K562 (cell line): Measurements from ENCODE around the gene KDM2B. TPM values are rescaled to one million over a fixed set of nuclear protein-coding genes. Genes with fewer than 3 reads are reported as not detected.

Experiments
- ATAC-seq: fragments of 200-7000 bp; cut with Tn5 transposase; 3 replicates; pipeline ENCODE4 v1.9.1; 2020; ENCODE audit warnings: moderate library complexity
- BruUV-seq: library from RNA; stranded (reverse); fragments of 400-500 nt; replicated peaks from 2 replicates; lab custom pipeline; 2021; lab: Mats Ljungman, UMichigan
- CTCF ChIA-PET: fragments of 300-600 bp; formaldehyde crosslinking; extraction: SDS; loops from one replicate; lab custom pipeline; 2021; ENCODE audit warnings: low intra/inter-chr PET ratio; lab: Yijun Ruan, JAX
- POLR2A ChIA-PET: fragments of 300-600, 350-650 bp; sonication (Branson Sonifier 250); formaldehyde crosslinking; extraction: SDS; loops from one replicate; lab custom pipeline; 2021; ENCODE audit warnings: antibody characterized with exemption, inconsistent platforms; lab: Yijun Ruan, JAX
- DNase-seq, 4 experiments: peaks; one replicate each; pipeline versions ENCODE4 v3.0.0 to v3.0.0-alpha.2; 2011 to 2018; ENCODE audit warnings: low spot score in 3 of 4, mixed read lengths in 3 of 4; ENCODE audit errors: extremely low read depth in 1 of 4
- FAIRE-seq: peaks from 2 replicates; lab custom pipeline; 2011; peaks lifted over from hg19 to GRCh38; lab: Jason Lieb, UNC
- H2AFZ ChIP-seq: 2 replicates; pipeline ENCODE4 v1.6.0; 2011; ENCODE audit warnings: low read depth, low read length, control low read depth, inconsistent platforms
- H3K27ac ChIP-seq: fragments of 200-600 bp; 3 replicates; pipeline ENCODE4 v1.8.0; 2011; ENCODE audit warnings: low read depth, mild to moderate bottlenecking, control low read depth, inconsistent platforms, low read length, moderate library complexity, mixed read lengths; ENCODE audit errors: extremely low read depth
- H3K27me3 ChIP-seq, 2 experiments: fragments of 300-600 bp in 1 of 2; 2 replicates in 1 of 2; 3 replicates in 1 of 2; pipeline versions ENCODE4 v1.6.0 to v1.8.0; 2011; ENCODE audit warnings: inconsistent platforms in 2 of 2, low read length in 2 of 2, mild to moderate bottlenecking in 1 of 2, mixed read lengths in 1 of 2, moderate library complexity in 1 of 2; ENCODE audit not compliant: control insufficient read depth in 2 of 2, insufficient read depth in 2 of 2
- H3K36me3 ChIP-seq: fragments of 300-600 bp; 3 replicates; pipeline ENCODE4 v1.8.0; 2011; ENCODE audit warnings: mild to moderate bottlenecking, low read length, inconsistent platforms; ENCODE audit not compliant: control insufficient read depth, insufficient read depth
- H3K4me1 ChIP-seq, 2 experiments: fragments of 200-600 bp in 1 of 2; replicated peaks in 1 of 2; 2 replicates in 1 of 2; 3 replicates in 1 of 2; pipeline versions ENCODE4 v1.5.1 to v1.8.0; 2011; ENCODE audit warnings: inconsistent platforms in 2 of 2, low read length in 2 of 2, mild to moderate bottlenecking in 1 of 2, mixed read lengths in 1 of 2, moderate library complexity in 1 of 2; ENCODE audit not compliant: control insufficient read depth in 2 of 2, insufficient read depth in 2 of 2
- H3K4me2 ChIP-seq: 2 replicates; pipeline ENCODE4 v1.6.1; 2011; ENCODE audit warnings: low read length, control low read depth, inconsistent platforms, mixed read lengths; ENCODE audit not compliant: insufficient read depth
- H3K4me3 ChIP-seq: fragments of 200-600 bp; sonication (generic), shearing (Covaris generic); 2 replicates; pipeline ENCODE4 v1.5.1; 2016; ENCODE audit warnings: control low read depth, inconsistent platforms
- H3K79me2 ChIP-seq: fragments of 200-600 bp; 3 replicates; pipeline ENCODE4 v1.8.0; 2011; ENCODE audit warnings: low read length, inconsistent platforms; ENCODE audit not compliant: control insufficient read depth, insufficient read depth
- H3K9ac ChIP-seq, 2 experiments: 2 replicates each; pipeline versions ENCODE4 v1.6.0 to v1.6.1; 2011; ENCODE audit warnings: low read depth in 2 of 2, low read length in 2 of 2, control low read depth in 1 of 2, inconsistent platforms in 1 of 2, mild to moderate bottlenecking in 1 of 2, mixed read lengths in 1 of 2; ENCODE audit not compliant: insufficient read depth in 1 of 2
- H3K9me1 ChIP-seq: one replicate; pipeline ENCODE4 v1.6.0; 2011; ENCODE audit warnings: inconsistent platforms, mild to moderate bottlenecking, low read length, moderate library complexity; ENCODE audit not compliant: control insufficient read depth, insufficient read depth
- H3K9me3 ChIP-seq: replicated peaks from 2 replicates; pipeline ENCODE4 v1.5.1; 2011; ENCODE audit warnings: low read depth, low read length, inconsistent platforms; ENCODE audit not compliant: control insufficient read depth, insufficient read depth
- H4K20me1 ChIP-seq: replicated peaks from 2 replicates; pipeline ENCODE4 v1.6.1; 2011; ENCODE audit warnings: low read length, inconsistent platforms, mixed read lengths; ENCODE audit not compliant: control insufficient read depth, insufficient read depth
- ERF ChIP-seq: fragments of 450-650 bp; formaldehyde crosslinking; IDR thresholded peaks from 2 replicates; pipeline ENCODE4 v1.4.0; 2020; ENCODE audit warnings: mild to moderate bottlenecking, mixed read lengths
- MBD2 ChIP-seq: sonication (generic); IDR thresholded peaks from 2 replicates; pipeline ENCODE4 v1.6.1; 2016; ENCODE audit warnings: low read depth, borderline replicate concordance
- MTA1 ChIP-seq: fragments of 450-650 bp; IDR thresholded peaks from 2 replicates; pipeline ENCODE4 v1.6.1; 2017; ENCODE audit warnings: borderline replicate concordance
- NFATC3 ChIP-seq: fragments of 450-650 bp; IDR thresholded peaks from 2 replicates; pipeline ENCODE4 v1.6.1; 2017; ENCODE audit warnings: mild to moderate bottlenecking
- RFX1 ChIP-seq: fragments of 450-650 bp; IDR thresholded peaks from 2 replicates; pipeline ENCODE4 v1.6.1; 2016; ENCODE audit warnings: mild to moderate bottlenecking, moderate library complexity
- RNF2 ChIP-seq: sonication (generic); IDR thresholded peaks from 2 replicates; pipeline ENCODE4 v1.6.1; 2016
- SMARCE1 ChIP-seq: fragments of 450-650 bp; IDR thresholded peaks from 2 replicates; pipeline ENCODE4 v1.7.1; 2016; ENCODE audit warnings: mild to moderate bottlenecking
- SRSF3 ChIP-seq: fragments of 200-400 bp; formaldehyde crosslinking; IDR thresholded peaks from 2 replicates; pipeline ENCODE4 v1.6.1; 2016; ENCODE audit warnings: mild to moderate bottlenecking, low read length, moderate library complexity; ENCODE audit not compliant: insufficient read depth
- XRCC4 ChIP-seq: IDR thresholded peaks from one replicate; pipeline ENCODE4 v1.6.1; 2011; ENCODE audit not compliant: insufficient read depth, insufficient read length; ENCODE audit errors: extremely low read depth
- ZNF431 ChIP-seq: sonication (generic); formaldehyde crosslinking; IDR thresholded peaks from 2 replicates; pipeline ENCODE4 v1.8.0; 2022; ENCODE audit warnings: mild to moderate bottlenecking, missing genetic modification reagents
- ZNF444 ChIP-seq: fragments of 250-450 bp; sonication (Bioruptor Pico); IDR thresholded peaks from 2 replicates; pipeline ENCODE4 v1.4.0; 2020; ENCODE audit warnings: mild to moderate bottlenecking, moderate library complexity
- WGBS: fragments of 100-300 bp; shearing (Covaris generic); methylation state at CpG from one replicate; pipeline ENCODE4 v1.1.6; 2016; ENCODE audit warnings: low coverage, mixed read lengths; ENCODE audit not compliant: insufficient coverage; ENCODE audit errors: missing lambda C conversion rate; 5-methylcytosine and 5-hydroxymethylcytosine counted together
- in situ Hi-C: fragments of 300-500 bp; cut with MboI; formaldehyde crosslinking; loops from 4 replicates; pipeline ENCODE4 v1.15.0; 2018; ENCODE audit warnings: inconsistent platforms, mixed read lengths
- intact Hi-C: fragments of 100-400 bp; cut with micrococcal nuclease; formaldehyde crosslinking; loops from 2 replicates; pipeline ENCODE4 v1.14.2; 2022
- polyA plus RNA-seq, 8 experiments: library from polyadenylated mRNA; depleted of rRNA in 4 of 8; stranded (reverse) in 5 of 8; unstranded in 3 of 8; fragments of >200 nt; fragmentation: Nextera tagmentation in 2 of 8; fragmentation: Illumina TruSeq in 1 of 8; extraction: Ambion mirVana in 2 of 8; extraction: Trizol in 1 of 8; gene quantifications; 2 replicates each; pipeline versions ENCODE4 v1.2.1 to v1.2.3, GENCODE V29; 2011 to 2014; ENCODE audit warnings: inconsistent platforms in 1 of 8, missing spikeins in 1 of 8
- total RNA-seq, 7 experiments: library from RNA; depleted of rRNA in 6 of 7; stranded (reverse); fragments of >200 nt in 6 of 7; fragmentation: Illumina TruSeq in 2 of 7; extraction: Trizol in 2 of 7; gene quantifications; 2 replicates each; pipeline versions ENCODE4 v1.2.1 to v1.2.3, GENCODE V29; 2011 to 2021; ENCODE audit warnings: low replicate concordance in 1 of 7
- TF ChIP-seq, protein P1 (sequence below): sonication (generic); formaldehyde crosslinking; IDR thresholded peaks from 2 replicates; pipeline ENCODE4 v1.4.0; 2020; ENCODE audit warnings: mild to moderate bottlenecking, missing genetic modification reagents
- TF ChIP-seq, protein P2 (sequence below): fragments of 450-650 bp; formaldehyde crosslinking; IDR thresholded peaks from 2 replicates; pipeline ENCODE4 v1.4.0; 2020; ENCODE audit warnings: mild to moderate bottlenecking
- TF ChIP-seq, protein P3 (sequence below): fragments of 250-450 bp; sonication (Bioruptor Pico); IDR thresholded peaks from 2 replicates; pipeline ENCODE4 v1.5.0; 2020; ENCODE audit warnings: mild to moderate bottlenecking, borderline replicate concordance
- TF ChIP-seq, protein P4 (sequence below): conservative IDR thresholded peaks from 2 replicates; pipeline ENCODE4 v1.6.1; 2011; ENCODE audit warnings: low read depth, mild to moderate bottlenecking, low read length; ENCODE audit not compliant: control insufficient read depth

KDM2B gene
- total and polyA plus RNA-seq, 9 of the 15 experiments (the other 6 are each of a cell fraction or from before 2014, with no cell fraction given) = 7.4 to 50.5 (median 22.5) TPM

DNA sequence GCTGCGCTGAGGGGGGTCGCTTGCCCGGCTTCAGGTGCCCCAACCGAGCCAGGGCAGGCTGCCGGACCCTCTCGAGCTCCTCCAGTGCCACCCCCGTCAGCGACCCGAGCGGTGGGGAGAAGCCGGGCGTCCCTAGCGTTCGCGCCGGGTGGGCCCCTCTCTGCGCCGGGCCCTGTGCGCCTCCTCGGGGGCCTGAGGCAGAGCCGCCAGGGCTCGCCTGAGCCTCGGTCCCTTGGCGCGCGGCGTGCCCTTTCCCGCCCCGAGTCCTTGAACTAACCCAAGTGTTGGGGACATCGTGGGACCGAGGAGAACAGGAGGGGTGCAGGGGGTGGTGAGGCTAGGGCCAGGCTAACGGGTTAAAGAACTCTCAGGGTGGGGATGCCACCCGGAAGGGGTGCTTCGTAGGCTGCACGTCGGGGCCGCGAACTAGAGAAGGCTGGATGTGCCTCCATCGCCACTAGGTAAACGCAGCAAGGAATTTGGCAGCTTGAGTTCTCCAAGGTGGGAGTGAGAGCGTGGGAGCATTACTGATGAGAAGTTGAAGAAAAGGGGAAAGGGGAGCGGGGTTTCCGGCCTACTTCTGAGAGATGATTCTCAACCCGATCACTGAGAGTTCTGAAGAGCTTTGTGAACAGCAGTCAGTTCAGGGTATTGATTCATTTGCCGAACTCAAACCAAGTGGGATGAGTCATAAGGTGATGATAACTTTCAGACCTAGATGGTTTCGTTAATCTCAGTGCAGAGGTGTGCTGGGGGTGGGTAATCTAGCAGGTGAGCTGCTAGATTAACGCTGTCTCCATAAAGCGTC is 180.3 kb downstream of the KDM2B start:
- intact Hi-C loops (loop anchor here (1.0 to 2.0 kb wide), 2 partner anchors 48 to 66 kb away; partner anchors contain the start of gene ANAPC5), in situ Hi-C loops (no loop called here)
- TSS peak; percentile 48 for BruUV-seq
- DNase-seq (peak in 2 of 4 experiments; percentile 34 to 54), FAIRE-seq (no peak), ATAC-seq (peak; percentile 76)
- H3K4me1 ChIP-seq = peaks cover 0 to 16% of the 10 kb centered on the region in 2 experiments; a peak in 3 of 5 replicates
- H3K4me3 ChIP-seq = peak overlapping the region; percentile 77
- peaks cover 29% of the 10 kb centered on the region; the same call in 2 of the 3 replicates for H3K36me3 ChIP-seq
- peak overlapping the region; percentile 84 to 98 for H3K9ac ChIP-seq
- peak overlapping the region; percentile 79 for H2AFZ ChIP-seq
- H3K27ac ChIP-seq = peak overlapping the region; percentile 90
- no peaks in the 10 kb centered on the region for H3K9me1 ChIP-seq
- H3K79me2 ChIP-seq = peaks cover 59% of the 10 kb centered on the region
- ChIA-PET POLR2A (interaction anchor here (0.6 to 2.4 kb wide), 19 partner anchors 9 to 142 kb away, joined by 3 to 17 read pairs (median 3); partner anchors contain the start of genes ANAPC5 and CAMKK2), CTCF (no interaction called here)
- under 1% methylated on average over 45 of the region's 48 CpGs for WGBS
- H3K9me3 ChIP-seq = no peaks in the 10 kb centered on the region
- peak overlapping the region; percentile 87 for H3K4me2 ChIP-seq
- H3K27me3 ChIP-seq = no peaks in the 10 kb centered on the region
- H4K20me1 ChIP-seq = no peaks in the 10 kb centered on the region; the same call in 1 of the 2 replicates
- TF ChIP-seq, protein P1, sequence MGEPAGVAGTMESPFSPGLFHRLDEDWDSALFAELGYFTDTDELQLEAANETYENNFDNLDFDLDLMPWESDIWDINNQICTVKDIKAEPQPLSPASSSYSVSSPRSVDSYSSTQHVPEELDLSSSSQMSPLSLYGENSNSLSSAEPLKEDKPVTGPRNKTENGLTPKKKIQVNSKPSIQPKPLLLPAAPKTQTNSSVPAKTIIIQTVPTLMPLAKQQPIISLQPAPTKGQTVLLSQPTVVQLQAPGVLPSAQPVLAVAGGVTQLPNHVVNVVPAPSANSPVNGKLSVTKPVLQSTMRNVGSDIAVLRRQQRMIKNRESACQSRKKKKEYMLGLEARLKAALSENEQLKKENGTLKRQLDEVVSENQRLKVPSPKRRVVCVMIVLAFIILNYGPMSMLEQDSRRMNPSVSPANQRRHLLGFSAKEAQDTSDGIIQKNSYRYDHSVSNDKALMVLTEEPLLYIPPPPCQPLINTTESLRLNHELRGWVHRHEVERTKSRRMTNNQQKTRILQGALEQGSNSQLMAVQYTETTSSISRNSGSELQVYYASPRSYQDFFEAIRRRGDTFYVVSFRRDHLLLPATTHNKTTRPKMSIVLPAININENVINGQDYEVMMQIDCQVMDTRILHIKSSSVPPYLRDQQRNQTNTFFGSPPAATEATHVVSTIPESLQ (CRISPR knock-in tag) = 0 out of 2 replicates have a peak, but pooled peaks have one; percentile 27
- TF ChIP-seq MTA1 (no peak), ZNF444 (no peak), RFX1 (no peak), MBD2 (no peak), RNF2 (no peak), ERF (CRISPR knock-in tag) (no peak), ZNF431 (CRISPR knock-in tag) (no peak), SMARCE1 (0 out of 2 replicates have a peak, but pooled peaks have one; percentile 29), SRSF3 (0 out of 2 replicates have a peak, but pooled peaks have one; percentile 38), NFATC3 (no peak; the same call in 1 of the 2 replicates), XRCC4 (no peak)
- TF ChIP-seq, protein P2, sequence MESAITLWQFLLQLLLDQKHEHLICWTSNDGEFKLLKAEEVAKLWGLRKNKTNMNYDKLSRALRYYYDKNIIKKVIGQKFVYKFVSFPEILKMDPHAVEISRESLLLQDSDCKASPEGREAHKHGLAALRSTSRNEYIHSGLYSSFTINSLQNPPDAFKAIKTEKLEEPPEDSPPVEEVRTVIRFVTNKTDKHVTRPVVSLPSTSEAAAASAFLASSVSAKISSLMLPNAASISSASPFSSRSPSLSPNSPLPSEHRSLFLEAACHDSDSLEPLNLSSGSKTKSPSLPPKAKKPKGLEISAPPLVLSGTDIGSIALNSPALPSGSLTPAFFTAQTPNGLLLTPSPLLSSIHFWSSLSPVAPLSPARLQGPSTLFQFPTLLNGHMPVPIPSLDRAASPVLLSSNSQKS (CRISPR knock-in tag) = no peak
- TF ChIP-seq, protein P3, sequence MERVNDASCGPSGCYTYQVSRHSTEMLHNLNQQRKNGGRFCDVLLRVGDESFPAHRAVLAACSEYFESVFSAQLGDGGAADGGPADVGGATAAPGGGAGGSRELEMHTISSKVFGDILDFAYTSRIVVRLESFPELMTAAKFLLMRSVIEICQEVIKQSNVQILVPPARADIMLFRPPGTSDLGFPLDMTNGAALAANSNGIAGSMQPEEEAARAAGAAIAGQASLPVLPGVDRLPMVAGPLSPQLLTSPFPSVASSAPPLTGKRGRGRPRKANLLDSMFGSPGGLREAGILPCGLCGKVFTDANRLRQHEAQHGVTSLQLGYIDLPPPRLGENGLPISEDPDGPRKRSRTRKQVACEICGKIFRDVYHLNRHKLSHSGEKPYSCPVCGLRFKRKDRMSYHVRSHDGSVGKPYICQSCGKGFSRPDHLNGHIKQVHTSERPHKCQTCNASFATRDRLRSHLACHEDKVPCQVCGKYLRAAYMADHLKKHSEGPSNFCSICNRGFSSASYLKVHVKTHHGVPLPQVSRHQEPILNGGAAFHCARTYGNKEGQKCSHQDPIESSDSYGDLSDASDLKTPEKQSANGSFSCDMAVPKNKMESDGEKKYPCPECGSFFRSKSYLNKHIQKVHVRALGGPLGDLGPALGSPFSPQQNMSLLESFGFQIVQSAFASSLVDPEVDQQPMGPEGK (CRISPR knock-in tag) = no peak
- TF ChIP-seq, protein P4, sequence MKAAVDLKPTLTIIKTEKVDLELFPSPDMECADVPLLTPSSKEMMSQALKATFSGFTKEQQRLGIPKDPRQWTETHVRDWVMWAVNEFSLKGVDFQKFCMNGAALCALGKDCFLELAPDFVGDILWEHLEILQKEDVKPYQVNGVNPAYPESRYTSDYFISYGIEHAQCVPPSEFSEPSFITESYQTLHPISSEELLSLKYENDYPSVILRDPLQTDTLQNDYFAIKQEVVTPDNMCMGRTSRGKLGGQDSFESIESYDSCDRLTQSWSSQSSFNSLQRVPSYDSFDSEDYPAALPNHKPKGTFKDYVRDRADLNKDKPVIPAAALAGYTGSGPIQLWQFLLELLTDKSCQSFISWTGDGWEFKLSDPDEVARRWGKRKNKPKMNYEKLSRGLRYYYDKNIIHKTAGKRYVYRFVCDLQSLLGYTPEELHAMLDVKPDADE = no peak
